Right forelimb (tissue), 1 donor: Measurements from ENCODE around the gene SELENON.

Experiments
- DNase-seq: peaks from one replicate; pipeline ENCODE4 v3.0.0-alpha.2; 2018

The SELENON gene

GRCh38 chr1:25811384-25812082, 11.5 kb downstream of the SELENON start:
- DNase-seq = no peak

GRCh38 chr1:25813071-25813733, 13.2 kb downstream of the SELENON start:
- DNase-seq = no peak

DNA sequence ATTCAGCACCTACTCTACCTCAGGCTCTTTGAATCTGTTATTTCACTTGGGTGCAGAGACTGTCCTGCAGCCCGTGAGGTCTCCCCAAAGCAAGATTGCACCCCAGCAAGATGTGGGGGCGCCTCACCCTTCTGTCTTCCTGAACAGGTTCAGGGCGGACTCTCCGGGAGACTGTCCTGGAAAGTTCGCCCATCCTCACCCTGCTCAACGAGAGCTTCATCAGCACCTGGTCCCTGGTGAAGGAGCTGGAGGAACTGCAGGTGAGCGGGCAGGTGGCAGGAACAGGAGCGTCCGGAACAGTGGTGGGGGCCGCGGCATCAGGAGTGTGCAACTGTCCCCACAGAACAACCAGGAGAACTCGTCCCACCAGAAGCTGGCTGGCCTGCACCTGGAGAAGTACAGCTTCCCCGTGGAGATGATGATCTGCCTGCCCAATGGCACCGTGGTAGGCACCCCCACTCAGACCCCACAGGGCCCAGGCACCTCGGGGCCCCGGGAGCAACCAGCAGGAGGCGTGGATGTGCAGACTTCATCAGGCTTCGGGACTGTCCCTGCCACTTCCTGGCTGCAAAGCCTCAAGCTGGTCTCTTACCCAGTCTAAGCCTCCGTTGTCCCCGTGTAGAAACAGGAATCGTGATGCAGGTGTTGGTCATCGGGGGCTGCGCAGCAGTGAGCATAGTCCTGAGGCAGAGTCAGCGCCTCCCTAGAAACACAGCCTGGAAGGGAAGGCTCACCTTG, 13.9 kb downstream of the SELENON start:
- DNase-seq = no peak

DNA sequence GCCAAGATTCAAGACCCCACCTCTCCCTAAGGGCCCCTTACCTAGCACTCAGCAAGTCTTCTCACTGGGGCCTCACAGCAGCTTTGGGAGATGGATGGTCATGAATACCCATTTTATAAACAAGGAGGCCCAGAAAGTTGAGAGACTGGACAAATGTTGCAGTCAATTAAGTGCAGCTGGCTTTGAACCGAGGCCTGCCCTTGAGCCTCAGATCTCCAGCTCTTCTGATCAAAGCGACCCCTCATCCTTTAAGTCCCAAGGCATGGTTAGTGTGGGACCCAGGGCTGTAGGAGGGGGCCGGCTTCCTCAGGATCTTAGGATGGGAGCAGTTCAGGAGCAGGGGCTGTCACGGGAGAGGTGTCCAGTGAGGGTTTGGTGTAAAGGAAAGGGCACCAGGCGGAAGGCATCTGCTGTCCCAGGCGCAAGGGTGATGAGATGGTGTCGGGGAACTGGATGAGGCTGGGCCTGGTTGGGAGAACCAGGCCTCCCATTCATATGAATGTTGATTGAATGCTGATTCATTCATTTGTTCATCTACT, 14.6 kb downstream of the SELENON start:
- DNase-seq = no peak

- no peak for DNase-seq
Measured at GRCh38 chr1:25815208-25816111, 15.5 kb downstream of the SELENON start.

- DNase-seq = no peak
Measured at GRCh38 chr1:25816112-25816718, 16.2 kb downstream of the SELENON start.

DNA sequence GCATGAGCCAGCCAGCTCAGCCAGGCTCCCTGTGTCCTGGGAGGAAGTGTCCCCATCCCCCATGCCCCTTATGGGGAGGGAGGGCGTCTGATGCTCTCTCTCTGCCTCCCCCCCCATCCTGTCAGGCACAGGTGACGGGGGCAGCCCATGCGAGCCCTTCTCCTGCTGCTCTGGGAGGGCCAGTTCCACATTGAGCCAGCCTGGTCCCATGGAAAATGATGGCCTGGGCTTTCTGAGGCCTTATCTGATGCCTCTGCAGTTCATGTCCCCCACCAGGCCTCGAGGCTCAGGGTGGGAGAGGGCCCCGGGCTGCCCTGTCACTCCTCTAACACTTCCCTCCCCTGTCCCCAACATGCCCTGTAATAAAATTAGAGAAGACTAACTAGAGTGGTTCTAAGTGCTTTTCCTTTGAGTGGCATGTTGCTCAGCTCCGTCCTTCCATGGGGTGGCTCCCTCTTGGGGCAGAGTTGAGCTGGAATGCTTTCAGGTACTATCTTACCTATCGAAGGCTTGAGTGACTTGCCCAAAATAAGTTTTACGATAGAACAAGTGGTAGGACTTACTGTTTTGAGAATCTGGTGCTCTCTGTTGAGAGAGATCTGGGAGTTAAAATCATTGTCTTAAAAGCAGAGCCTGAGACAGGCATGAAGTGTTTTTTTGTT, 18.0 kb downstream of the SELENON start:
- no peak for DNase-seq

DNA sequence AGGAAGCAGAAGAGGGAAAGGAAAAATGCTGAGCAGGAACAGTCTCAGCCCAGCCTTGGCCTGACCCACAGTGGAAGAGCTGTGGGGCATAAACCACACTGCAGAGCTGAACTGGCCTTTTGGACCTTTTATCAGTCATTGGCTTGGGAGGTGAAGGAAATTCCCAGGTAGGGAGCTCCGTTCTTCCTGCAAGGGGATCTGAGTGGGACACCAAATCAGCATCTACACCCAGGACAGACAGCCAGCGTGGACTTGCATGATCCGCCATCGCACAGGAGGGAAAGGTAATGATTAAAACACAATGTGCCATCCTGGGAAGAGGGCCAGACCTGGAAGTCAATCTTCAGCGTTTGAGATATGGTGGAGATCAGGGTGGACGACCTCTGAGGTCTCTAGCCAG, 18.6 kb downstream of the SELENON start:
- no peak for DNase-seq

GRCh38 chr1:25819491-25820246, 19.7 kb downstream of the SELENON start, which contains the start of gene MTFR1L:
TSS of gene MTFR1L (plus strand) at chr1:25819954. CDS start at chr1:25823105, 3,151 bp downstream.
- DNase-seq = peak; percentile 89

DNA sequence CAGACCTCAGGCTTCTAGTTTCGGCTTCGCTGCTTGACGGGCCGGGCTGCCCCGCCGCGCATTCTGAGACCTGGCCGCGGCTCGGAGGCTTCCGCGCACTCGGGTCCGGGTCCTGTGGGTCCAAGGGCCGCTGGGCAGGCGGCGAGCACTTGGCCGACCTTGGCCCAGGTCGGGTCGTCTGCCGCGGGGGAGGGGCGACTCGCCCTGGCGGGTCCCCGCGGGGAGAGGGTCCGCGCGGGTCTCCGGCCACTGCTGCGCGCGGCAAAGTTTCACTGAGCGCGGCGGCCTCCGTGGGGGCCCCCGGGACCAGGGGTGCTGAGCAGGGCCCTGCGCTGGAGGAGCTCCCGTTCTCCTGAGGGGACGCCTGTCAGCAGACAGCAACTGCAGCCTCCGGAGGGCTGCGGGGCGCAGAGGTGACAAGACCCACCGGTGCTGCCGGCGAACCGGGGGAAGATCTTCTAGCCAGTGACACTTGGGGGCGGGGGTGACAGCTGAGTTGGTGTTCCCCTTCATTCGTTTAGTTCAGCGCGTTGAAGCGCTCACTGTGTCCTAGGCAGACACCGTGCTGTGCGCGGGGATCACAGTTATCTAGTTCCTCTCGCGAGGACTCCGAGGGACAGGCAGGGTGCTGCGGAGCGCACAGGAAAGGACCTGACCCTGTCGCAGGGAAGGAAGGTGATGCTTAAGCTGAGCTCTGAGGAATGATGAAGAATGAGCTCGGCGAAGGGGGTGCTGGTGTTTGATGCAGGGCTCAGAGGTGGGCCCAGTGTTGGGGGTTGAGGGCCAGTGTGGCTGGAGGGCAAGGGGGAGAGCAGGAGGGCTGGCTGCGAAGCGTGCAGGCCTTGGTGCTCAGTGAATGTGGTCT, 20.5 kb downstream of the SELENON start:
- DNase-seq = no peak

DNA sequence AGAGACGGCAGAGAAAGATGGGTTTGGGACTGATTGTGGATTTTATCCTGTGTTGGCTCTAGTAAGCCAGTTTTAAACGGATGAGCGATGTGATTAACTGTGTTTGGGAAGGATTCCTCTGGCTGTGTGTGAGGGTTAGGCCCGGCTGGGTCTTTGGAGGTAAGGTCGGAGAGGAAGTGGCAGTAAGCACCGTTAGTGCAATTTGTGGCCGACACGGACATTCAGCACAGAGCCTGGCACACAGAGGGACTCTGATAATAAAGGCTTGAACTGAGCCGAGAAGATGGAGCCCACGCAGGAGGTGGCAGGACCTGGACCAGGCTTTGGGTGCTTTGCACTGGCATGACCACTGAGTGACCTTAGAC, 21.1 kb downstream of the SELENON start:
- DNase-seq = no peak

DNA sequence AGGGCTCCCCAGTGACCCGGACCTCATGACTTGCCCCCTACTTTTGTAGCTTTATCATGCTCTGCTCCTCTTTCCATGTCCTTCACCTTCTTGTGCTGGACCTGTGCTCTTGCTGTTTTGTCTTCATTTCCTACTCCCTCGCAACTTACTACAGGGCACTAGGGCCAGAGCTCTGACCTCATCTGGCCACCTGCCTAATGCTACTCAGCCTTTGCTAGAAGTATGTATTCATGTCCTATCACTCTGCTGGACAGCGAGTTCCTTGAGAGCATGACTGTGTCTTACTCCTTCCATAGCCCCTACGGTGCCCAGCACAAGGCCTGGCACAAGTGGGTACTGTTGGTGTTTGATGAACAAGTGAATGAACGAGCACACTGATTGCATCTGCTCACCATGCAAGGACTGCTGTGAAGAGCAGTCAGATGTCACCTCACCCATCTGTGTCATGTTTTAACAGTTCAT, 21.7 kb downstream of the SELENON start:
- DNase-seq = no peak

- no peak for DNase-seq
Measured at GRCh38 chr1:25825605-25826004, 25.6 kb downstream of the SELENON start.

- no peak for DNase-seq
Measured at GRCh38 chr1:25826571-25826970, 26.6 kb downstream of the SELENON start.

DNA sequence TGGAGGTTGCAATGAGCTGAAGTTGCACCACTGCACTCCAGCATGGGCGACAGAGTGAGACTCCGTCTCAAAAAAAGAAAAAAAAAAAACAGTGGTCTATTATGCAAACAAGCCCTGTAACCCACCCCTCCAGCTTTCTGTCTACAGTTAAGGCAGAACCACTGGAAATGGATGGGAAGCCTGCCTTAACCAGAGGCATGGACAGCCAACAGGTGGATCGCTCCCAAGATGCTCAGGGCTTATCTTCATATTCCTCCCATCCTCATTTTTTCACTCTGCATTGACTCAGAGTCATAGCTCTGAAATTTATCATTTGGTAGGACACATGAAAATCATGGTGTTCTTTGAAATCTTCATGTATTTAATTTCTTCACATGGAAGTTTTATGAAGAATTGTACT, 28.5 kb downstream of the SELENON start:
- DNase-seq = no peak

DNA sequence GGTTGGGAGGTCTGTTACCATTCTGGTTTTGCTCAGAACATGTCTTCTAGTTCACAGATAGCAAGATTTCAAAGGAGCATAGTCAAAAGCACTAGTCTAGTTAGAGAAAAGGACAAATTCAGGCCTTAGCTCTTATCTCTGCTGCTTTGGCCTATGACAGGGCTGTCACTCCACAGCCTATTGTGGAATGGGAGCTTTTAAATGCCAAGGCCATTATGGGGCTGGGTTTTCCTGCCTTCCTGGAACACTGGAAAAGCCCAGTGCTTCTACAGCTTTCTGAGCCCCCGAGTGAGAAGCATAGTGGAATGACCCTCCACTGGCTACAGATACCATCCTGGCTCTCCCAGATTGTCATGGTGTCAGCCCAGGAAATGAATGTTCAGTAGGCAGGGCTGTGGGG, 29.1 kb downstream of the SELENON start:
- no peak for DNase-seq

DNA sequence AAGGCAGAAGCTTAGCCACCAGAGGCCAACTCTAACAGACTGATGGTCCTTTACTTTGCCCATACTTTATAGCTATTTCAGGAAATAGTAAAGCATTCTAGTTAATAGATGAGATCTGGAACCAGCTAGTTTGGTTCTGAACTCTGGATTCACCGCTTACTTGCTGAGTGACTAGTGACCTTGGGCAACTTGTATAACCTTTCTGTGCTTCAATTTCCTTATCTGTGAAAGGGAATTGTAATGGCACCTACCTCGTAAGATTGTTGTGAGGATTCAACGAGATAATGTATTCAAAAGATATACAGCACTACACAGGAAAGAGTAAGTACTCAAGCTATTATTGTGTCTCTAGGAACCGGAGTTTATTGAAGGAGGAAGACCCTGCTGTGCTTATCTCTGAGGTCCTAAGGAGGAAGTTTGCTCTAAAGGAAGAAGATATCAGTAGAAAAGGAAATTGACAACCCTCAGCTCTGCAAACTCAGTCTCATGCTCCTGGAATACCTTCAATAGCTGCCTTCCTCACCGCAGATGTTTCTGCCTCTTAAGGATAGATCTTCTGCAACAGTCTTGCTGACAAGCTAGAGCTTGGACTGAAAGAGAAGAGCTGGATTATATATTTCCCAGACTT, 31.7 kb downstream of the SELENON start:
- DNase-seq = no peak

DNA sequence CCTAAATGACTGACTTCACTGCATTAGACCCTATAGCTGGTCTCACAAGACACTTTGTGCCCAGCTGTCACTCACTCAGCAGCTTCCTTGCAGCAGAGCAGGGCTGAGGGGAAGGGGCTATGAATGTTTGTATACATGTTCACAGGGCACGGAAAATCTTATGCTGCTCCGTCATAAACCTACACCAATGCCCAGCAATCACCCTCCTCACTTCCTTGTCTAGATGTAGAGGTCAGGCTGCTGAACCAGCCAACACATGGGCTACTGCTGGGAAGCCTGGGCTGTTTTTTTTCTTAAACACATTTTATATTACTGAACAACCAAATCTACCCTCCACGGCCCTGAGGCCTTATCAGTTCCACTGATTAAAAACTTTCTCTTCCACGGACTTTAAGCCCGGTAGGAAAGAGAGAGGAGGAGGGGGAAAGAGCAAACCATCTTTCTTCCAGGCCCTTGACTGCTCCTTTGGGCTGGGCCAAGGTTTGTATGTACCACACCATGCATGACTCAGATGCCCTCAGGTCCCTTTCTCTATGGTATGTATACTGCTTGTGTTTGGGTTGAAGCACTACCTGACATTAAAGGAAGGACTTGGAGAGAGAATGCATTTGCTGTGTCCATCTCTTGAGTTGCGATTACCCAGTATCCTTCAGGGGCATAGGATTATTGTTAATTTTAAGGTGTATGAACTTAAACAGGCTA, 32.5 kb downstream of the SELENON start:
- DNase-seq = no peak

- no peak for DNase-seq
Measured at GRCh38 chr1:25833158-25833557, 33.2 kb downstream of the SELENON start.
